ENCODE measurements around the gene SLC19A1.
A peak's percentile ranks its signal among the peaks of the same experiment; 100 is the strongest.

The SLC19A1 gene

DNA sequence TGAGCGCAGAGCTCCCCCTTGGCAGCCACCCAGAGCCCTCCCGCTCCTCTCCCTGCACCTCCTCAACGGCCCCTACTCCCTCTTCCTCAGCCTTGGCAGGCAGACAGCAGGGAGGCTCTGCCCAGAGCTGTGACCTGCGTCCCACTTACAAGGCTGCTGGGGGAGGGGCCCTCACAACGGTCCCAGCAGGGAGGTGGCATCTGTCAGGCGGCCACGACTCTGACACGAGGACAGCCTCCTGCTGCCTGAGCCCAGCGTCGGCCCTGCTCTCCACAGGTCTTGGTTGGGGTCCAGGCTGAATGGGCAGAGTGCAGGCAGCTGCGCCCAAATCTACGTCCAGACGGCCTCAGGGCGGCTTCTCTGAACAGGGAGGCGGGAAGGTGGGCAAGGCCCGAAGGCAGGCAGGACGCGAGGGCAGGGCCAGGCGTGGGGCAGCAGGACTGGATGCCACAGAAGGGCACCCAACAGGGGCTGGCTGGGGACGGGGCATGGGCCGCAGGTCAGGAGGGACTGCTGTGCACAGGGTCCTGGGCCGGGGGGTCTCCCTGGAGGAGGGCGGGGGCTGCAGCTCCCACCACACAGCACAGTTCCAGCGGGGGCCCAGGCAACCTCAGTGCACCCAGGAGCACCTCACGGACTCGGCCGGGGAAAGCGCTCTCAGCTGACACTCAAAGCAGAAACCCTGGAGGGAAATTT is 7.5 kb downstream of the SLC19A1 start:
- Histone ChIP-seq H3K79me1 (replicated peaks; ENCODE audit: low read length, poor library complexity, severe bottlenecking) (peaks cover 25% of the 10 kb centered on the region), H2BK5ac (ENCODE audit: low read depth, low read length, poor library complexity, severe bottlenecking) (no peak overlapping the region), H4K91ac (ENCODE audit: low read length) (peak overlapping the region; percentile 62), H3K4me3 (ENCODE audit: insufficient read depth in 1 of 2, low read depth in 1 of 2, low read length in 2 of 2) (no peak overlapping the region), H3K36me3 (ENCODE audit: control insufficient read depth in 1 of 2, insufficient read depth in 2 of 2, low read depth in 1 of 2, low read length in 2 of 2) (peaks cover 6 to 70% of the 10 kb centered on the region in 2 experiments), H3K4ac (ENCODE audit: low read depth in 1 of 2, low read length in 2 of 2) (no peak overlapping the region), H3K9ac (ENCODE audit: low read length) (no peak overlapping the region), H3K23ac (ENCODE audit: low read length in 2 of 2) (no peak overlapping the region), H3K27ac (ENCODE audit: low read length, poor library complexity, severe bottlenecking) (no peak overlapping the region), H3K27me3 (ENCODE audit: control insufficient read depth in 1 of 2, insufficient read depth in 1 of 2, low read length in 2 of 2) (no peaks in the 10 kb centered on the region), H3K14ac (ENCODE audit: low read length in 2 of 2) (no peak overlapping the region), H2BK12ac (ENCODE audit: low read length in 2 of 2) (no peak overlapping the region), H2BK120ac (ENCODE audit: low read depth, low read length) (no peak overlapping the region), H4K8ac (ENCODE audit: low read length) (peak overlapping the region; percentile 88), H2AK5ac (ENCODE audit: low read length, severe bottlenecking) (no peak overlapping the region), H3K4me2 (ENCODE audit: low read length, poor library complexity, severe bottlenecking) (no peak overlapping the region), H3K9me3 (ENCODE audit: control insufficient read depth, low read length) (no peaks in the 10 kb centered on the region), H3K4me1 (ENCODE audit: control insufficient read depth, insufficient read depth, low read depth, low read length) (peaks cover 18% of the 10 kb centered on the region), H2BK15ac (ENCODE audit: low read depth, poor library complexity, severe bottlenecking) (peak overlapping the region; percentile 13), H2AFZ (ENCODE audit: low read depth, low read length) (no peak overlapping the region), H3K18ac (ENCODE audit: low read depth in 1 of 2, low read length in 2 of 2) (peak overlapping the region in 1 of 2 experiments; percentile 10)
- no peak for DNase-seq
- WGBS: 80% methylated on average over 28 of the region's 28 CpGs

GRCh38 chr21:45533846-45534635 is 8.2 kb downstream of the SLC19A1 start:
- Histone ChIP-seq H2BK12ac (ENCODE audit: low read length in 2 of 2) (peak overlapping the region in 1 of 2 experiments; percentile 15), H2BK5ac (ENCODE audit: low read depth, low read length, poor library complexity, severe bottlenecking) (no peak overlapping the region), H3K79me1 (replicated peaks; ENCODE audit: low read length, poor library complexity, severe bottlenecking) (peaks cover 19% of the 10 kb centered on the region), H3K23ac (ENCODE audit: low read length in 2 of 2) (no peak overlapping the region), H3K4ac (ENCODE audit: low read depth in 1 of 2, low read length in 2 of 2) (no peak overlapping the region), H3K27me3 (ENCODE audit: control insufficient read depth in 1 of 2, insufficient read depth in 1 of 2, low read length in 2 of 2) (no peaks in the 10 kb centered on the region), H4K91ac (ENCODE audit: low read length) (peak overlapping the region; percentile 34), H3K4me2 (ENCODE audit: low read length, poor library complexity, severe bottlenecking) (no peak overlapping the region), H3K9me3 (ENCODE audit: control insufficient read depth, low read length) (no peaks in the 10 kb centered on the region), H3K4me1 (ENCODE audit: control insufficient read depth, insufficient read depth, low read depth, low read length) (peaks cover 18% of the 10 kb centered on the region), H3K36me3 (ENCODE audit: control insufficient read depth in 1 of 2, insufficient read depth in 2 of 2, low read depth in 1 of 2, low read length in 2 of 2) (peaks cover 12 to 74% of the 10 kb centered on the region in 2 experiments), H3K18ac (ENCODE audit: low read depth in 1 of 2, low read length in 2 of 2) (no peak overlapping the region), H3K4me3 (ENCODE audit: insufficient read depth in 1 of 2, low read depth in 1 of 2, low read length in 2 of 2) (no peak overlapping the region), H2BK120ac (ENCODE audit: low read depth, low read length) (no peak overlapping the region), H3K9ac (ENCODE audit: low read length) (no peak overlapping the region), H2AK5ac (ENCODE audit: low read length, severe bottlenecking) (no peak overlapping the region), H3K14ac (ENCODE audit: low read length in 2 of 2) (no peak overlapping the region), H2BK15ac (ENCODE audit: low read depth, poor library complexity, severe bottlenecking) (no peak overlapping the region), H2AFZ (ENCODE audit: low read depth, low read length) (no peak overlapping the region), H3K27ac (ENCODE audit: low read length, poor library complexity, severe bottlenecking) (no peak overlapping the region), H4K8ac (ENCODE audit: low read length) (no peak overlapping the region)
- 90% methylated on average over 20 of the region's 20 CpGs for WGBS
- no peak for DNase-seq

DNA sequence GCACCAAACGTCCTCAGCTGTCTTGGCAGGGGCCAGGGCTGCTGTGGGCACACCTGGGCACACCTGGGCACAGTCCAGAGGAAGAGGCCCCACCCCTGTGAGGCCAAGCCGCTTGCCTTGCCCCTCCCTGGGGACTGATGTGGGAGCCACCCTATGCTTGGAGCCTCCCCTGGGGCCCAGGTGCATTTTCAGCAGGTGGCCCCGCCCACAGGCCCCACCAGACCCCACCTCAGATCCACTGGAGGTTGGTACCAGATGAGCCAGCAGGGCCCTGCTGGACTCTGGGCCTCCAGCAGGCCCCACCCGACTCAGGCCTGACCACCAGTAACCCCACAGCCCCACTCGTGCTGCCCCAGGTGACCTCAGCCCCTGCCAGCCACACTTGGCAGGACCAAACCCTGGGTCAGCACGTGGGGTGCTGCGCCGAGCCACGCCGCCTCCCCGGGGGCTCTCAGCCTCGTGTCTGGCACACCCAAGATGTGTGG is 8.8 kb downstream of the SLC19A1 start:
- Histone ChIP-seq H2BK5ac (ENCODE audit: low read depth, low read length, poor library complexity, severe bottlenecking) (no peak overlapping the region), H3K79me1 (replicated peaks; ENCODE audit: low read length, poor library complexity, severe bottlenecking) (peaks cover 14% of the 10 kb centered on the region), H3K4ac (ENCODE audit: low read depth in 1 of 2, low read length in 2 of 2) (no peak overlapping the region), H3K23ac (ENCODE audit: low read length in 2 of 2) (no peak overlapping the region), H3K4me3 (ENCODE audit: insufficient read depth in 1 of 2, low read depth in 1 of 2, low read length in 2 of 2) (no peak overlapping the region), H3K4me2 (ENCODE audit: low read length, poor library complexity, severe bottlenecking) (no peak overlapping the region), H3K36me3 (ENCODE audit: control insufficient read depth in 1 of 2, insufficient read depth in 2 of 2, low read depth in 1 of 2, low read length in 2 of 2) (peaks cover 12 to 73% of the 10 kb centered on the region in 2 experiments), H2BK15ac (ENCODE audit: low read depth, poor library complexity, severe bottlenecking) (no peak overlapping the region), H3K27me3 (ENCODE audit: control insufficient read depth in 1 of 2, insufficient read depth in 1 of 2, low read length in 2 of 2) (no peaks in the 10 kb centered on the region), H4K8ac (ENCODE audit: low read length) (no peak overlapping the region), H3K18ac (ENCODE audit: low read depth in 1 of 2, low read length in 2 of 2) (no peak overlapping the region), H2BK120ac (ENCODE audit: low read depth, low read length) (no peak overlapping the region), H2BK12ac (ENCODE audit: low read length in 2 of 2) (no peak overlapping the region), H3K4me1 (ENCODE audit: control insufficient read depth, insufficient read depth, low read depth, low read length) (peaks cover 18% of the 10 kb centered on the region), H4K91ac (ENCODE audit: low read length) (peak overlapping the region; percentile 41), H3K27ac (ENCODE audit: low read length, poor library complexity, severe bottlenecking) (no peak overlapping the region), H3K9me3 (ENCODE audit: control insufficient read depth, low read length) (no peaks in the 10 kb centered on the region), H2AK5ac (ENCODE audit: low read length, severe bottlenecking) (no peak overlapping the region), H3K9ac (ENCODE audit: low read length) (no peak overlapping the region), H3K14ac (ENCODE audit: low read length in 2 of 2) (no peak overlapping the region), H2AFZ (ENCODE audit: low read depth, low read length) (no peak overlapping the region)
- no peak for DNase-seq
- 90% methylated on average over 12 of the region's 12 CpGs for WGBS

DNA sequence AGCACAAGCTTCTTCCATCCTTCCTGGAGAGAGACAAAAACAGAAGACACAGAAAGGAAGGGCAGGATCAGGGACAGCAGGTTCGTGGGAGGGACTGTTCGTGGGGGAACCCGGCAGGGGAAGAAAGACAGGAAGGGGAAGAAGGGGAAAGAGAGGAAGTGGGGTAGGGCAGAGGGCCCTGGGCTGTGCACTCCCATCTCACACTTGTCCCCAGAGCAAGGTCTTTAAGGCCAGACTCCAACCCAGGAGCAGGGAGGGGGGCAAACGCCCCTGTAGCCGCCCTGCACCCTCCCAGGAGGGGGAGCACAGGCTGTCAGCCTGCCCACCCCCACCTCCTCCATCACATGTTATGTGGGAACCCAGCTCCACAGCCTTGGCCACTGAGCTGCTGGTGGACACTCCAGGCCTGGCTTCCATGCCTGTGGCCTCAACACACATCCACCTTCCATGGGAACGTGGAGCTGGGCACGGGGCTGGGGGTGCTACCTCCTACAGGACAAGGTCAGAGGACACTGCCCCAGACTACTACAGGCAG is 9.3 kb downstream of the SLC19A1 start:
- Histone ChIP-seq H3K27me3 (ENCODE audit: control insufficient read depth in 1 of 2, insufficient read depth in 1 of 2, low read length in 2 of 2) (no peaks in the 10 kb centered on the region), H3K4me1 (ENCODE audit: control insufficient read depth, insufficient read depth, low read depth, low read length) (peaks cover 20% of the 10 kb centered on the region), H3K36me3 (ENCODE audit: control insufficient read depth in 1 of 2, insufficient read depth in 2 of 2, low read depth in 1 of 2, low read length in 2 of 2) (peaks cover 12 to 74% of the 10 kb centered on the region in 2 experiments), H4K91ac (ENCODE audit: low read length) (peak overlapping the region; percentile 22), H3K27ac (ENCODE audit: low read length, poor library complexity, severe bottlenecking) (no peak overlapping the region), H2BK5ac (ENCODE audit: low read depth, low read length, poor library complexity, severe bottlenecking) (no peak overlapping the region), H2BK12ac (ENCODE audit: low read length in 2 of 2) (no peak overlapping the region), H3K4me2 (ENCODE audit: low read length, poor library complexity, severe bottlenecking) (no peak overlapping the region), H3K18ac (ENCODE audit: low read depth in 1 of 2, low read length in 2 of 2) (no peak overlapping the region), H3K4me3 (ENCODE audit: insufficient read depth in 1 of 2, low read depth in 1 of 2, low read length in 2 of 2) (no peak overlapping the region), H4K8ac (ENCODE audit: low read length) (no peak overlapping the region), H3K9me3 (ENCODE audit: control insufficient read depth, low read length) (no peaks in the 10 kb centered on the region), H2BK120ac (ENCODE audit: low read depth, low read length) (no peak overlapping the region), H3K9ac (ENCODE audit: low read length) (no peak overlapping the region), H3K14ac (ENCODE audit: low read length in 2 of 2) (no peak overlapping the region), H3K4ac (ENCODE audit: low read depth in 1 of 2, low read length in 2 of 2) (no peak overlapping the region), H3K23ac (ENCODE audit: low read length in 2 of 2) (no peak overlapping the region), H2BK15ac (ENCODE audit: low read depth, poor library complexity, severe bottlenecking) (no peak overlapping the region), H2AK5ac (ENCODE audit: low read length, severe bottlenecking) (no peak overlapping the region), H2AFZ (ENCODE audit: low read depth, low read length) (no peak overlapping the region), H3K79me1 (replicated peaks; ENCODE audit: low read length, poor library complexity, severe bottlenecking) (peaks cover 12% of the 10 kb centered on the region)
- no peak for DNase-seq
- WGBS: 81% methylated on average over 7 of the region's 7 CpGs

All from mesenchymal stem cell (in vitro differentiated cells and primary cell).